ENCODE data around the gene PDX1. TPM values are rescaled to one million over a fixed set of nuclear protein-coding genes. Genes with fewer than 3 reads are reported as not detected.

The PDX1 gene
- total RNA-seq, 2 experiments from 2014 or later, result not detected

DNA sequence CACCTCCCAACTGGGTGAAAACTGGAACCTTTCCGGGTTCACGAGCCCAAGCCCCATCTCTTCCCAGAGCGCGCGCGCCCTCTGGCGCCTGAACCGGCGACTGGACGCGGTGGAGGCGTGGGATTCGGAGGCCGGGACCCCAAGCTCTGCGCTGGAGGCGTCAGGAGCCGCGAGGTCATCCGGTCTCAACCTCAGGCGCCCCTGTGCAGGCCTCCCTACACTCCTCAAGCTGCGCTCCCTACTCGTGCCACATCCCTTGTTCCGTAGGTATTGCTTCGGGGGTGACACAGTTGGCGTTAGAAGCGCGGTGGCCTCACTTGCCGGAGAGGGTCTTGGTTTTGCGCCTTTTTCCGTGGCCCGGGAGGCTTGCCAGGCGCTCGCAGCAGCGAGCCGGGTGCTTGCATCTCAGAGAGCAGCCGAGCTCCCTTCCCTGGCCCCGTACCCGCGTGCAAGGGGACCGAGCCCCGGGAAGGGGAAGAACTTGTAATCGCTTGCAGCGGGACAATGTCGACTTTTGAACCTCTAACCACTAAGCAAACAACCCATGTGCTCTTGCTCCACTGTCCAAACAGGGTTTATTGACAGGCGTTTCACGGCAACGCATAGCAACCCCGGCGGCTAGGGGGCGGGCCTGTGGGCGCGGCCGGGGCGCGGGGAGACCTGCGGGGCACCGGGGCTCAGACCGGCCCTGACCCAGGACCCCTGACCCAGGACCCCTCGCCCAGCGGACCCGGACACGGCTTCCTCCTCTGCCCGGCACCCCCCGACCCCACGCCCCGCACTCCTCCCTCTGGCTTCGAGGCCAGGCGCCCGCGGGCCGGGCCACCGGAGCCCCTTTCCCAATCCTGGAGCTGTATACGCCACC is 40.8 kb downstream of the PDX1 start:
- Histone ChIP-seq H3K27ac (ENCODE audit: low read depth, low read length, poor library complexity, severe bottlenecking) (no peak overlapping the region), H3K9me3 (ENCODE audit: low read length) (no peaks in the 10 kb centered on the region), H3K9me2 (ENCODE audit: insufficient read depth, low read length) (no peaks in the 10 kb centered on the region), H4K20me1 (ENCODE audit: insufficient read depth, low read length) (no peaks in the 10 kb centered on the region), H3K79me2 (ENCODE audit: insufficient read depth, low read depth, low read length) (no peaks in the 10 kb centered on the region), H2AFZ (ENCODE audit: low read length) (no peak overlapping the region), H3K4me2 (ENCODE audit: low read length) (no peak overlapping the region), H3K4me1 (ENCODE audit: insufficient read depth, low read length, poor library complexity, severe bottlenecking) (no peaks in the 10 kb centered on the region), H3K36me3 (ENCODE audit: insufficient read depth, low read length) (no peaks in the 10 kb centered on the region), H3K4me3 (ENCODE audit: low read depth, low read length, poor library complexity, severe bottlenecking) (no peak overlapping the region)
- intact Hi-C loops (cut with micrococcal nuclease; ENCODE audit: unreplicated experiment), result no loop called here
- POLR2A ChIA-PET, result interaction anchor here (0.7 kb wide), 1 partner anchor 953 kb away, joined by 3 read pairs; no protein-coding TSS in a partner anchor
- no peak for DNase-seq (ENCODE audit: low spot score)
- TF ChIP-seq, protein P1, sequence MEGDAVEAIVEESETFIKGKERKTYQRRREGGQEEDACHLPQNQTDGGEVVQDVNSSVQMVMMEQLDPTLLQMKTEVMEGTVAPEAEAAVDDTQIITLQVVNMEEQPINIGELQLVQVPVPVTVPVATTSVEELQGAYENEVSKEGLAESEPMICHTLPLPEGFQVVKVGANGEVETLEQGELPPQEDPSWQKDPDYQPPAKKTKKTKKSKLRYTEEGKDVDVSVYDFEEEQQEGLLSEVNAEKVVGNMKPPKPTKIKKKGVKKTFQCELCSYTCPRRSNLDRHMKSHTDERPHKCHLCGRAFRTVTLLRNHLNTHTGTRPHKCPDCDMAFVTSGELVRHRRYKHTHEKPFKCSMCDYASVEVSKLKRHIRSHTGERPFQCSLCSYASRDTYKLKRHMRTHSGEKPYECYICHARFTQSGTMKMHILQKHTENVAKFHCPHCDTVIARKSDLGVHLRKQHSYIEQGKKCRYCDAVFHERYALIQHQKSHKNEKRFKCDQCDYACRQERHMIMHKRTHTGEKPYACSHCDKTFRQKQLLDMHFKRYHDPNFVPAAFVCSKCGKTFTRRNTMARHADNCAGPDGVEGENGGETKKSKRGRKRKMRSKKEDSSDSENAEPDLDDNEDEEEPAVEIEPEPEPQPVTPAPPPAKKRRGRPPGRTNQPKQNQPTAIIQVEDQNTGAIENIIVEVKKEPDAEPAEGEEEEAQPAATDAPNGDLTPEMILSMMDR (conservative IDR thresholded peaks at IDR 0.05; ENCODE audit: low read length), result peak; percentile 51
- TF ChIP-seq EZH2phosphoT487 (IDR thresholded peaks at IDR 0.05; ENCODE audit: borderline replicate concordance, low read depth, low read length), result no peak
- no TSS peak for BruUV-seq (replicated peaks)
- CTCF ChIA-PET (ENCODE audit: unreplicated experiment), result no interaction called here

GRCh38 chr13:27961227-27962085 is 41.7 kb downstream of the PDX1 start:
- CTCF ChIA-PET (ENCODE audit: unreplicated experiment), result no interaction called here
- H3K4me3 ChIP-seq (ENCODE audit: low read depth, low read length, poor library complexity, severe bottlenecking), result no peak overlapping the region
- no peak for TF ChIP-seq EZH2phosphoT487 (IDR thresholded peaks at IDR 0.05; ENCODE audit: borderline replicate concordance, low read depth, low read length)
- TF ChIP-seq, protein P1 (conservative IDR thresholded peaks at IDR 0.05; ENCODE audit: low read length), result no peak

More at GRCh38 chr13:27961227-27962085, 41.7 kb downstream of the PDX1 start:
- BruUV-seq (replicated peaks), result no TSS peak
- Histone ChIP-seq H2AFZ (ENCODE audit: low read length) (no peak overlapping the region), H4K20me1 (ENCODE audit: insufficient read depth, low read length) (no peaks in the 10 kb centered on the region), H3K4me2 (ENCODE audit: low read length) (no peak overlapping the region), H3K79me2 (ENCODE audit: insufficient read depth, low read depth, low read length) (no peaks in the 10 kb centered on the region), H3K4me1 (ENCODE audit: insufficient read depth, low read length, poor library complexity, severe bottlenecking) (no peaks in the 10 kb centered on the region), H3K27ac (ENCODE audit: low read depth, low read length, poor library complexity, severe bottlenecking) (no peak overlapping the region), H3K9me3 (ENCODE audit: low read length) (no peaks in the 10 kb centered on the region), H3K36me3 (ENCODE audit: insufficient read depth, low read length) (no peaks in the 10 kb centered on the region), H3K9me2 (ENCODE audit: insufficient read depth, low read length) (no peaks in the 10 kb centered on the region)
- POLR2A ChIA-PET, result interaction anchor here (0.7 to 0.9 kb wide), 2 partner anchors 14 to 954 kb away, joined by 3 read pairs; no protein-coding TSS in a partner anchor
- no peak for DNase-seq (ENCODE audit: low spot score)
- intact Hi-C loops (cut with micrococcal nuclease; ENCODE audit: unreplicated experiment), result no loop called here
